K562 (cell line): ENCODE data around the gene NREP. TPM values are rescaled to one million over a fixed set of nuclear protein-coding genes. Genes with fewer than 3 reads are reported as not detected.

Experiments
- ATAC-seq: fragments of 200-7000 bp; cut with Tn5 transposase; 3 replicates; pipeline ENCODE4 v1.9.1; 2020; ENCODE audit warnings: moderate library complexity
- BruUV-seq: library from RNA; stranded (reverse); fragments of 400-500 nt; replicated peaks from 2 replicates; lab custom pipeline; 2021; lab: Mats Ljungman, UMichigan
- CTCF ChIA-PET: fragments of 300-600 bp; formaldehyde crosslinking; extraction: SDS; loops from one replicate; lab custom pipeline; 2021; ENCODE audit warnings: low intra/inter-chr PET ratio; lab: Yijun Ruan, JAX
- POLR2A ChIA-PET: fragments of 300-600, 350-650 bp; sonication (Branson Sonifier 250); formaldehyde crosslinking; extraction: SDS; loops from one replicate; lab custom pipeline; 2021; ENCODE audit warnings: antibody characterized with exemption, inconsistent platforms; lab: Yijun Ruan, JAX
- DNase-seq, 4 experiments: peaks; one replicate each; pipeline versions ENCODE4 v3.0.0 to v3.0.0-alpha.2; 2011 to 2018; ENCODE audit warnings: low spot score in 3 of 4, mixed read lengths in 3 of 4; ENCODE audit errors: extremely low read depth in 1 of 4
- FAIRE-seq: peaks from 2 replicates; lab custom pipeline; 2011; peaks lifted over from hg19 to GRCh38; lab: Jason Lieb, UNC
- H2AFZ ChIP-seq: 2 replicates; pipeline ENCODE4 v1.6.0; 2011; ENCODE audit warnings: low read depth, low read length, control low read depth, inconsistent platforms
- H3K27ac ChIP-seq: fragments of 200-600 bp; 3 replicates; pipeline ENCODE4 v1.8.0; 2011; ENCODE audit warnings: low read depth, mild to moderate bottlenecking, control low read depth, inconsistent platforms, low read length, moderate library complexity, mixed read lengths; ENCODE audit errors: extremely low read depth
- H3K27me3 ChIP-seq, 2 experiments: fragments of 300-600 bp in 1 of 2; 2 replicates in 1 of 2; 3 replicates in 1 of 2; pipeline versions ENCODE4 v1.6.0 to v1.8.0; 2011; ENCODE audit warnings: inconsistent platforms in 2 of 2, low read length in 2 of 2, mild to moderate bottlenecking in 1 of 2, mixed read lengths in 1 of 2, moderate library complexity in 1 of 2; ENCODE audit not compliant: control insufficient read depth in 2 of 2, insufficient read depth in 2 of 2
- H3K36me3 ChIP-seq: fragments of 300-600 bp; 3 replicates; pipeline ENCODE4 v1.8.0; 2011; ENCODE audit warnings: mild to moderate bottlenecking, low read length, inconsistent platforms; ENCODE audit not compliant: control insufficient read depth, insufficient read depth
- H3K4me1 ChIP-seq, 2 experiments: fragments of 200-600 bp in 1 of 2; replicated peaks in 1 of 2; 2 replicates in 1 of 2; 3 replicates in 1 of 2; pipeline versions ENCODE4 v1.5.1 to v1.8.0; 2011; ENCODE audit warnings: inconsistent platforms in 2 of 2, low read length in 2 of 2, mild to moderate bottlenecking in 1 of 2, mixed read lengths in 1 of 2, moderate library complexity in 1 of 2; ENCODE audit not compliant: control insufficient read depth in 2 of 2, insufficient read depth in 2 of 2
- H3K4me2 ChIP-seq: 2 replicates; pipeline ENCODE4 v1.6.1; 2011; ENCODE audit warnings: low read length, control low read depth, inconsistent platforms, mixed read lengths; ENCODE audit not compliant: insufficient read depth
- H3K4me3 ChIP-seq: fragments of 200-600 bp; sonication (generic), shearing (Covaris generic); 2 replicates; pipeline ENCODE4 v1.5.1; 2016; ENCODE audit warnings: control low read depth, inconsistent platforms
- H3K79me2 ChIP-seq: fragments of 200-600 bp; 3 replicates; pipeline ENCODE4 v1.8.0; 2011; ENCODE audit warnings: low read length, inconsistent platforms; ENCODE audit not compliant: control insufficient read depth, insufficient read depth
- H3K9ac ChIP-seq, 2 experiments: 2 replicates each; pipeline versions ENCODE4 v1.6.0 to v1.6.1; 2011; ENCODE audit warnings: low read depth in 2 of 2, low read length in 2 of 2, control low read depth in 1 of 2, inconsistent platforms in 1 of 2, mild to moderate bottlenecking in 1 of 2, mixed read lengths in 1 of 2; ENCODE audit not compliant: insufficient read depth in 1 of 2
- H3K9me1 ChIP-seq: one replicate; pipeline ENCODE4 v1.6.0; 2011; ENCODE audit warnings: inconsistent platforms, mild to moderate bottlenecking, low read length, moderate library complexity; ENCODE audit not compliant: control insufficient read depth, insufficient read depth
- H3K9me3 ChIP-seq: replicated peaks from 2 replicates; pipeline ENCODE4 v1.5.1; 2011; ENCODE audit warnings: low read depth, low read length, inconsistent platforms; ENCODE audit not compliant: control insufficient read depth, insufficient read depth
- H4K20me1 ChIP-seq: replicated peaks from 2 replicates; pipeline ENCODE4 v1.6.1; 2011; ENCODE audit warnings: low read length, inconsistent platforms, mixed read lengths; ENCODE audit not compliant: control insufficient read depth, insufficient read depth
- EGR1 ChIP-seq: fragments of 450-650 bp; conservative IDR thresholded peaks from 2 replicates; pipeline ENCODE4 v1.6.1; 2017; ENCODE audit warnings: mild to moderate bottlenecking
- ESRRA ChIP-seq: fragments of 450-650 bp; IDR thresholded peaks from 2 replicates; pipeline ENCODE4 v1.6.1; 2014; ENCODE audit warnings: low read depth, mild to moderate bottlenecking, moderate library complexity, borderline replicate concordance
- NFE2L1 ChIP-seq: fragments of 450-650 bp; IDR thresholded peaks from 2 replicates; pipeline ENCODE4 v1.6.1; 2016; ENCODE audit warnings: missing genetic modification characterization, low read depth, mild to moderate bottlenecking, missing compliant biosample characterization, moderate library complexity, borderline replicate concordance
- PTBP1 ChIP-seq: fragments of 200-400 bp; formaldehyde crosslinking; IDR thresholded peaks from 2 replicates; pipeline ENCODE4 v1.6.1; 2017; ENCODE audit warnings: low read depth, low read length
- SRF ChIP-seq, 2 experiments: fragments of 250-450, 450-650 bp in 1 of 2; sonication (Bioruptor Pico) in 1 of 2; sonication (generic) in 1 of 2; formaldehyde crosslinking; IDR thresholded peaks; 2 replicates each; pipeline versions ENCODE4 v1.5.0 to v1.5.1; 2020 to 2022; ENCODE audit warnings: mild to moderate bottlenecking in 1 of 2, missing genetic modification reagents in 1 of 2
- XRCC4 ChIP-seq: IDR thresholded peaks from one replicate; pipeline ENCODE4 v1.6.1; 2011; ENCODE audit not compliant: insufficient read depth, insufficient read length; ENCODE audit errors: extremely low read depth
- ZC3H4 ChIP-seq: sonication (generic); formaldehyde crosslinking; IDR thresholded peaks from 2 replicates; pipeline ENCODE4 v1.9.0; 2021; ENCODE audit warnings: missing genetic modification reagents, borderline replicate concordance
- ZNF584 ChIP-seq: fragments of 200-800 bp; sonication (Bioruptor generic); IDR thresholded peaks from 2 replicates; pipeline ENCODE4 v1.6.1; 2016; ENCODE audit warnings: low read depth, mild to moderate bottlenecking, missing genetic modification characterization, missing compliant biosample characterization
- ZNF77 ChIP-seq: fragments of 250-450 bp; sonication (Bioruptor Pico); IDR thresholded peaks from 2 replicates; pipeline ENCODE4 v1.5.0; 2020
- WGBS: fragments of 100-300 bp; shearing (Covaris generic); methylation state at CpG from one replicate; pipeline ENCODE4 v1.1.6; 2016; ENCODE audit warnings: low coverage, mixed read lengths; ENCODE audit not compliant: insufficient coverage; ENCODE audit errors: missing lambda C conversion rate; 5-methylcytosine and 5-hydroxymethylcytosine counted together
- in situ Hi-C: fragments of 300-500 bp; cut with MboI; formaldehyde crosslinking; loops from 4 replicates; pipeline ENCODE4 v1.15.0; 2018; ENCODE audit warnings: inconsistent platforms, mixed read lengths
- intact Hi-C: fragments of 100-400 bp; cut with micrococcal nuclease; formaldehyde crosslinking; loops from 2 replicates; pipeline ENCODE4 v1.14.2; 2022
- polyA plus RNA-seq, 8 experiments: library from polyadenylated mRNA; depleted of rRNA in 4 of 8; stranded (reverse) in 5 of 8; unstranded in 3 of 8; fragments of >200 nt; fragmentation: Nextera tagmentation in 2 of 8; fragmentation: Illumina TruSeq in 1 of 8; extraction: Ambion mirVana in 2 of 8; extraction: Trizol in 1 of 8; gene quantifications; 2 replicates each; pipeline versions ENCODE4 v1.2.1 to v1.2.3, GENCODE V29; 2011 to 2014; ENCODE audit warnings: inconsistent platforms in 1 of 8, missing spikeins in 1 of 8
- total RNA-seq, 7 experiments: library from RNA; depleted of rRNA in 6 of 7; stranded (reverse); fragments of >200 nt in 6 of 7; fragmentation: Illumina TruSeq in 2 of 7; extraction: Trizol in 2 of 7; gene quantifications; 2 replicates each; pipeline versions ENCODE4 v1.2.1 to v1.2.3, GENCODE V29; 2011 to 2021; ENCODE audit warnings: low replicate concordance in 1 of 7
- TF ChIP-seq, protein P1 (sequence below): fragments of 200-600 bp; sonication (generic); IDR thresholded peaks from one replicate; pipeline ENCODE4 v1.6.1; 2012; ENCODE audit warnings: mild to moderate bottlenecking, low read depth, low read length, inconsistent platforms

NREP gene
- total and polyA plus RNA-seq, 9 of the 15 experiments (the other 6 are each of a cell fraction or from before 2014, with no cell fraction given): 0.08 to 0.58 (median 0.23) TPM; not detected in 1

DNA sequence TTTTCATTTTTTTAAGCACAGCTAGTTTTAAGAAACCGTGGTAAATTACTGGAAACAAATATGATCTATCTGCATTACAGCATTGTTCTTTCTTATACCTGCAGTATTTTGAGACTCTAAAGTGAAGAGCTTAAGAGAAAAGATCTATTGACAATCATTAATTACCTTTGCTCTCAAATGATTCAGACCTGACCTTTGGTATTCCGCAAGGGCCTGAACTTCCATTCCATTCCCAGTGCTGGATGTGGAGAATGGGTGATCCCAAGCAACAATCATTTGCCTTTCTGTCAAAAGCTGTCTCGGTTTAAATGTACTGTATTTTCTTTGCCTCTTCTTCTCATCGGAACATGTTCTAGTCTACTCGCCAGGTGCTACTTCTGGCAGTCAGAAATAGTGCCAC, 18.9 kb downstream of the NREP start (continued):
- TF ChIP-seq ZNF77 (CRISPR knock-in tag): no peak

DNA sequence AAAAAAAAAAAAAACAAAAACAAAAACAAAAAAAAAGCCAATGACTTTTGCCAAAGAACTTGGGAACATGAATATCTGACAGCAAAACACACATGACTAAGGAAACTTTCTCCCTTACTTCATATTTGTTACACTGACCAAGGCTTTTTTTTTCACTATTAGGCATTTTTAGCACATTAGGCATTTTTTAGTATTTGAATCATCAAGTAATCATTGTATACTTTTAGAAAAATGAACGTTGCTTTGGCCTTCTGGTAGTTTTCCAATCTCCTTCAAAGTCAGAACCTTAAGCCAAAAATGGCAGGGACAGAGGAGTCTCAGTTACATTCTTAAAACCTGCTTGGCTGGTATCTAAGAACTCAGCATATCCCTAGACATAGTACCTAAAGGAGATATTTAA, 19.3 kb downstream of the NREP start:
- H3K4me1 ChIP-seq: no peaks in the 10 kb centered on the region
- H3K9ac ChIP-seq: no peak overlapping the region
- no peak overlapping the region for H3K4me3 ChIP-seq
- no peak overlapping the region for H3K27ac ChIP-seq
- H3K9me3 ChIP-seq: no peaks in the 10 kb centered on the region
- WGBS: 0% methylated on average over 1 of the region's 1 CpG
- in situ Hi-C loops (no loop called here), intact Hi-C loops (no loop called here)
- POLR2A ChIA-PET: no interaction called here
- no peaks in the 10 kb centered on the region for H4K20me1 ChIP-seq
- no TSS peak for BruUV-seq
- CTCF ChIA-PET: no interaction called here
- no peak overlapping the region for H3K4me2 ChIP-seq
- no peaks in the 10 kb centered on the region for H3K27me3 ChIP-seq
- ATAC-seq: no peak
- DNase-seq: no peak
- no peaks in the 10 kb centered on the region for H3K36me3 ChIP-seq
- H2AFZ ChIP-seq: no peak overlapping the region
- H3K79me2 ChIP-seq: no peaks in the 10 kb centered on the region
- H3K9me1 ChIP-seq: no peaks in the 10 kb centered on the region
- FAIRE-seq: no peak
- TF ChIP-seq ZC3H4 (CRISPR knock-in tag) (no peak), SRF (CRISPR knock-in tag; IDR thresholded peaks at IDR 0.05) (no peak), ZNF584 (CRISPR knock-in tag) (no peak), PTBP1 (no peak), ESRRA (no peak), EGR1 (no peak), XRCC4 (no peak), NFE2L1 (tag) (no peak)
- TF ChIP-seq, protein P1, sequence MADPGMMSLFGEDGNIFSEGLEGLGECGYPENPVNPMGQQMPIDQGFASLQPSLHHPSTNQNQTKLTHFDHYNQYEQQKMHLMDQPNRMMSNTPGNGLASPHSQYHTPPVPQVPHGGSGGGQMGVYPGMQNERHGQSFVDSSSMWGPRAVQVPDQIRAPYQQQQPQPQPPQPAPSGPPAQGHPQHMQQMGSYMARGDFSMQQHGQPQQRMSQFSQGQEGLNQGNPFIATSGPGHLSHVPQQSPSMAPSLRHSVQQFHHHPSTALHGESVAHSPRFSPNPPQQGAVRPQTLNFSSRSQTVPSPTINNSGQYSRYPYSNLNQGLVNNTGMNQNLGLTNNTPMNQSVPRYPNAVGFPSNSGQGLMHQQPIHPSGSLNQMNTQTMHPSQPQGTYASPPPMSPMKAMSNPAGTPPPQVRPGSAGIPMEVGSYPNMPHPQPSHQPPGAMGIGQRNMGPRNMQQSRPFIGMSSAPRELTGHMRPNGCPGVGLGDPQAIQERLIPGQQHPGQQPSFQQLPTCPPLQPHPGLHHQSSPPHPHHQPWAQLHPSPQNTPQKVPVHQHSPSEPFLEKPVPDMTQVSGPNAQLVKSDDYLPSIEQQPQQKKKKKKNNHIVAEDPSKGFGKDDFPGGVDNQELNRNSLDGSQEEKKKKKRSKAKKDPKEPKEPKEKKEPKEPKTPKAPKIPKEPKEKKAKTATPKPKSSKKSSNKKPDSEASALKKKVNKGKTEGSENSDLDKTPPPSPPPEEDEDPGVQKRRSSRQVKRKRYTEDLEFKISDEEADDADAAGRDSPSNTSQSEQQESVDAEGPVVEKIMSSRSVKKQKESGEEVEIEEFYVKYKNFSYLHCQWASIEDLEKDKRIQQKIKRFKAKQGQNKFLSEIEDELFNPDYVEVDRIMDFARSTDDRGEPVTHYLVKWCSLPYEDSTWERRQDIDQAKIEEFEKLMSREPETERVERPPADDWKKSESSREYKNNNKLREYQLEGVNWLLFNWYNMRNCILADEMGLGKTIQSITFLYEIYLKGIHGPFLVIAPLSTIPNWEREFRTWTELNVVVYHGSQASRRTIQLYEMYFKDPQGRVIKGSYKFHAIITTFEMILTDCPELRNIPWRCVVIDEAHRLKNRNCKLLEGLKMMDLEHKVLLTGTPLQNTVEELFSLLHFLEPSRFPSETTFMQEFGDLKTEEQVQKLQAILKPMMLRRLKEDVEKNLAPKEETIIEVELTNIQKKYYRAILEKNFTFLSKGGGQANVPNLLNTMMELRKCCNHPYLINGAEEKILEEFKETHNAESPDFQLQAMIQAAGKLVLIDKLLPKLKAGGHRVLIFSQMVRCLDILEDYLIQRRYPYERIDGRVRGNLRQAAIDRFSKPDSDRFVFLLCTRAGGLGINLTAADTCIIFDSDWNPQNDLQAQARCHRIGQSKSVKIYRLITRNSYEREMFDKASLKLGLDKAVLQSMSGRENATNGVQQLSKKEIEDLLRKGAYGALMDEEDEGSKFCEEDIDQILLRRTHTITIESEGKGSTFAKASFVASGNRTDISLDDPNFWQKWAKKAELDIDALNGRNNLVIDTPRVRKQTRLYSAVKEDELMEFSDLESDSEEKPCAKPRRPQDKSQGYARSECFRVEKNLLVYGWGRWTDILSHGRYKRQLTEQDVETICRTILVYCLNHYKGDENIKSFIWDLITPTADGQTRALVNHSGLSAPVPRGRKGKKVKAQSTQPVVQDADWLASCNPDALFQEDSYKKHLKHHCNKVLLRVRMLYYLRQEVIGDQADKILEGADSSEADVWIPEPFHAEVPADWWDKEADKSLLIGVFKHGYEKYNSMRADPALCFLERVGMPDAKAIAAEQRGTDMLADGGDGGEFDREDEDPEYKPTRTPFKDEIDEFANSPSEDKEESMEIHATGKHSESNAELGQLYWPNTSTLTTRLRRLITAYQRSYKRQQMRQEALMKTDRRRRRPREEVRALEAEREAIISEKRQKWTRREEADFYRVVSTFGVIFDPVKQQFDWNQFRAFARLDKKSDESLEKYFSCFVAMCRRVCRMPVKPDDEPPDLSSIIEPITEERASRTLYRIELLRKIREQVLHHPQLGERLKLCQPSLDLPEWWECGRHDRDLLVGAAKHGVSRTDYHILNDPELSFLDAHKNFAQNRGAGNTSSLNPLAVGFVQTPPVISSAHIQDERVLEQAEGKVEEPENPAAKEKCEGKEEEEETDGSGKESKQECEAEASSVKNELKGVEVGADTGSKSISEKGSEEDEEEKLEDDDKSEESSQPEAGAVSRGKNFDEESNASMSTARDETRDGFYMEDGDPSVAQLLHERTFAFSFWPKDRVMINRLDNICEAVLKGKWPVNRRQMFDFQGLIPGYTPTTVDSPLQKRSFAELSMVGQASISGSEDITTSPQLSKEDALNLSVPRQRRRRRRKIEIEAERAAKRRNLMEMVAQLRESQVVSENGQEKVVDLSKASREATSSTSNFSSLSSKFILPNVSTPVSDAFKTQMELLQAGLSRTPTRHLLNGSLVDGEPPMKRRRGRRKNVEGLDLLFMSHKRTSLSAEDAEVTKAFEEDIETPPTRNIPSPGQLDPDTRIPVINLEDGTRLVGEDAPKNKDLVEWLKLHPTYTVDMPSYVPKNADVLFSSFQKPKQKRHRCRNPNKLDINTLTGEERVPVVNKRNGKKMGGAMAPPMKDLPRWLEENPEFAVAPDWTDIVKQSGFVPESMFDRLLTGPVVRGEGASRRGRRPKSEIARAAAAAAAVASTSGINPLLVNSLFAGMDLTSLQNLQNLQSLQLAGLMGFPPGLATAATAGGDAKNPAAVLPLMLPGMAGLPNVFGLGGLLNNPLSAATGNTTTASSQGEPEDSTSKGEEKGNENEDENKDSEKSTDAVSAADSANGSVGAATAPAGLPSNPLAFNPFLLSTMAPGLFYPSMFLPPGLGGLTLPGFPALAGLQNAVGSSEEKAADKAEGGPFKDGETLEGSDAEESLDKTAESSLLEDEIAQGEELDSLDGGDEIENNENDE: no peak
